HG03097 (cell line): Measurements from ENCODE around the gene SRRM5.
A peak's percentile ranks its signal among the peaks of the same experiment; 100 is the strongest.
"Not testable (repeated sequence)": the region's sequence is repeated elsewhere in the genome, so short reads cannot be mapped to it uniquely, and the experiment has no call there.

ENCODE experiments used
- ATAC-seq: cut with Tn5 transposase; IDR thresholded peaks from one replicate; pipeline ENCODE4 v1.9.1; 2021; ENCODE audit not compliant: unreplicated experiment, low FRiP score

SRRM5 gene

GRCh38 chr19:43612374-43612773, 486 bp downstream of the SRRM5 start:
- no peak for ATAC-seq

- no peak for ATAC-seq
Measured at GRCh38 chr19:43616306-43616705, 4.4 kb downstream of the SRRM5 start.

DNA sequence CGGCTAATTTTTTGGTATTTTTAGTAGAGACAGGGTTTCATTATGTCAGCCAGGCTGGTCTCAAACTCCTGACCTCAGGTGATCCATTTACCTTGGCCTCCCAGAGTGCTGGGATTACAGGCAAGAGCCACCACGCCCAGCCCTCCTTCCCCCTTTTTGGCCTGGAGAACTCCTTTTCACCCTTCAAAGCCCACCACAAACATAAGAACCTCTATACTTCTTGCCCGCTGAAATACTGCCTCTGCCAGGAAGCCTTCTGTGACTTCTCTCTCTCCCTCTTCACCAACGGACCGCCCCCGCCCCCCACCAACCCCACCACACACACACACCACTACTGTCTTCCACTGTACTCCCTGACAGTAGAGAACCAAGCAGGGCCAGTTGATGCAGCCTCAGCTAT, 5.1 kb downstream of the SRRM5 start:
- no peak for ATAC-seq

DNA sequence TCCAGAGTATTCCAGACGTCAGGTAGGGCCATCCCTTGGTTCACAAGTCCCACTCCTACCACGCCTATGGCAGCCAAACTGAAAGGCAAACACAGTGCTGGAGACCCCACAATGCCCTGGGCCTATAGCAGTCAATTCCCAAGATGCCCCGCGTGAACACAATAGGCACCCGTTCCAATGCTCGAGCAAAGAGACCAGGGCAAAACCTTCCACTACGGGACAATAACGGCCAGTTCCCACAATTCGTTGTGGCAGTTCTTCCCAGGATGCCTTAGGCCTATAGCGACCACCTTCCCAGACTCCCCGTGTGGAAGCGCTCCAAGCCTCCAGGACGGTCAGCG, 7.0 kb downstream of the SRRM5 start:
- ATAC-seq, result peak; percentile 26

DNA sequence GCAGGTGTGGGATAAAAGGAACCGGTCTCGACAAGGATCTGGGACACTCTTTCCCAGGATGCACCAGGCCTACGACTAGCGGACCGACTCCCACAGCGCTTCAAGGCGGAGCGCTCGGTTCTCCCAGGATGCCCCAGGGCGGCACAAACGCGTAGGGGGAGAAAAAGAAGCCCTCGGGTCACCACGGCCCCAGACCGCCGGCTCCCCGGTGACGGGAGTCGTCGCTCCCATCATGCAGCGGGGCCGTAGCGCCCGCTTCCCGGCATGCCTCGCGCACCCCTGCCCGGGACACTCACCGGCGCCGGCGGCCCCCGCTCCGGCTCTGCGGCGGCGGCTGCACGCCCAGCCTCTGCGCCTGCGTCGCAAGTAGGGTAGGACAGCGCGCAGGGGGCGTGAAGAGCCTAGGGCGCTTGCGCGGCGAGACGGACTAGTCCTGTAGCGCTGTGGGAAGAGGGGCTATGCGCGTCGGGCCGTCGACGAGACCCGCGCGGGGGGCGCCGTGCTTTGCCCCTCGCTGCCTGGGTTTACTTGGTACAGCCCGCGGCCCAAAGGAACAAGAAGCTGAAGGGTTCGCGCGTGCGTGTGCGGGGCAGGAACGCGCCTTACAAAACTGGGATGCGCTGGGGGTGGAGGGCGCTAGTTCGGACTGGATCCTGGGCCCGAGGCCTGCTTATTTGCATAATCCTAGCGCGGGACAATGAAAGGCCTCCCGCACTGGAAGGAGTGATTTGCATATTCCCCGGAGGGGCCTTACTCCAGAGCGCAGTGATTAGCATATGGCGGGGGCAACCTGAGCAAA, 7.6 kb downstream of the SRRM5 start, which contains the start of gene ZNF428:
Gene ZNF428, minus strand, starts transcription at position 368 of the 799 bp plus-strand sequence. CDS start 5,325 bp downstream, outside the sequence.
- peak; percentile 67 for ATAC-seq

- no peak for ATAC-seq
Measured at GRCh38 chr19:43620061-43621001, 8.4 kb downstream of the SRRM5 start.

GRCh38 chr19:43622070-43622469, 10.2 kb downstream of the SRRM5 start:
- ATAC-seq, result no peak

DNA sequence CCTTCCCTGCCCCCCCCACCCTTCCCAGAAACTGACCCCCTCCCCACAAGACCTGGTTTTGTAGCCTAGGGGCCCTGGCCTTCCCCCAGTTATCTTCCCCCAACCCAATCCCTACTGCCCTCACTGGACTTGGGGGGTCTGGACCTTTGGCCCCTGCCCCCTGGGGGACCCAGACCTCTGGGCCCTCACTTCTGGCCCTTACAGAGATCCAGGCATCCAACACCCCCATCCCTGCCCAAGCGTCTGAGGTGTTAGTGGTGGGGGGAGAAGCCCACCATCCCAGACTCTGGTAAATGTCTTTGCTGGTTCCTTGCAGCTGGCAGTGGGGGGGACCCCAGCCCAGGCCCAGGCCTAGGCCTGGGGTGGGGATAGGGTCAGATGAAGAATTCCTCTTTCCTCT, 11.1 kb downstream of the SRRM5 start:
- ATAC-seq, result no peak

DNA sequence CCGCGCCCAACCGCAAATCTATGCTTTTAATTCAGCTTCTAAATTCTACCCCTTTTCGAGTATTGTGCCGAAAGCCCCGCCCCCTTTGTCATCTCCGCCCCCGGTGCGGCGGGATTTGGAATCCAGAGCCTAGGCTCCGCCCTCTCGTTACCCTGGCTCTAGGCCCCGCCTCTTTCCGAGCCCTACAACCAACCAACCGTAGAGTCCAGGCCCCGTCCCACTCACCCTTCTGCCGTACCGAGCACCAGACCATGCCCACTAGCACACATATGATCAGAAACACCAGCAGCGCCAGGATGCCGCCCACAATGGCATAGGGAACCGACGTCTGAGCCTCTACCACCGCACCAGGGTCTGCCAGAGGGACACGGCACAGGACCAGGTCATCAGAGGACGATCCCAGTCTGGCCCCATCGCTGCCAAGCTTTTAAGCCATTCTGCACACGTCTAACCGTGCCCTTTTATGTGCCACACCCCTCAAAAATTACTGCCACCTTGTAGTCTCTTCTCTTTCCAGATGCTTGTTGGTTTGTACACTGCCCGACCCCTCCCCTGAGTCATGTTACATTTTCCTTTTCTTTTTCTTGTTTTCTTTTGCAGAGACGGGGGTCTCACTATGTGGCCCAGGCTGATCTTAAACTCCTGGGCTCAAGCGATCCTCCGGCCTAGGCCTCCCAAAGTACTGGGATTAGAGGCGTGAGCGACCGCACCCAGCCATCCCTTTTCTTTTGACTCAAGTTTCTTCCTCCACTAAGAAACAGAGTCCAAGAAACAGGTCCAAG, 12.2 kb downstream of the SRRM5 start:
- ATAC-seq, result no peak

DNA sequence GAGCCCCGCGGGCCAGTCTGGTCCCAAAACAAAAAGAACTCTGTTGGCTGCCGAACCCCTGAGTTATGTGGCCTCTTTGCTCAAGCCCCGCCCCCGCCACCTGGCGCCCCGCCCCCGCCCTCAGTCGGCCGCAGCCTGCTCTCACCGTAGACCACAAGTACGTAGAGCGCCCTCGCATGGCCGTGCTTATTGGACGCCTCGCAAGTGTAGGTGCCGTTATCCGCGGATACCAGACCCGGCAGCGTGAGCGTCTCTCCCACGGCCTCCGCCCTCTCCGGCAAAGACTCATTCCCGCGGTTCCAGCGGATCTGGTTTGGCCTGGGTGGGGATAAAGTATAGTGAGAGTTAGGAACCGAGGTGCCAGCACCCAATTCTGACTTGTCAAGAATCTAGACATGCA, 13.0 kb downstream of the SRRM5 start:
- ATAC-seq, result no peak

GRCh38 chr19:43625918-43626579, 14.2 kb downstream of the SRRM5 start:
- ATAC-seq, result no peak

GRCh38 chr19:43626838-43627237, 14.9 kb downstream of the SRRM5 start:
- ATAC-seq, result no peak

- ATAC-seq, result no peak
Measured at GRCh38 chr19:43628646-43629326, 16.9 kb downstream of the SRRM5 start.

DNA sequence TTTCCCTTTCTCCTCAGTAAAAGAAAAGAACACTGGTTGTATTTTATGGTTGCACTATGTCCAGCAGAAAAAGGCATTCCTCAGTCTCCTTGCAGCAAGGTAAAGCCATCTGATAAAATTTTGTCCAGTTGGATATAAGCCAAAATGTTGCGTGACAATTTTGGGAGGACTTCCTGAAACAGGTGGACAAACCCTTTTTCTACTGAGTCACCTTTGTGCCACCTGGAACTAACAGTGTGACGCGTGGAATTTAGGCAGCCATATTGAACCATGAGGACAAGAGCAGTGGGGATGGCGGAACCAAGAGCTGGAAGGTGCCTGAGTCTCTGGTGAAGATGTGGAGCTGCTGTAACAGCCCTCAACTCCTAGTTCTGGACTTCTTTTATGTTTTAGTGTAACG, 19.6 kb downstream of the SRRM5 start:
- no peak for ATAC-seq

DNA sequence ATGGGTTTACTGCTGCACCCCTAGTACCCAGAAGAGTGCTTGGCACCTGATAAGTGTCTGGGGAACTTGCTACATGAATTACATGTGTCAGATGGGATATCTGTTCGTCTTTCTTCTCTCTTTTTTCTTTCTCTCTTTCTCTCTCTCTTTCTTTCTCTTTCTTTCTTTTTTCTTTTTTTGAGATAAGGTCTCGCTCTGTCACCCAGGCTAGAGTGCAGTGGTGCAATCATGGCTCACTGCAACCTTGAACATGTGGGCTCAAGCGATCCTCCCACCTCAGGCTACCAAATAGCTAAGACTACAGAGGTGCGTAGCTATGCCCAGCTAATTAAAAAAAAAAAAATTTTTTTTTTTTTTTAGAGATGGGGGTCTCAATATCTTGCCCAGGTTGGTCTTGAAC, 21.6 kb downstream of the SRRM5 start:
- ATAC-seq, result no peak

GRCh38 chr19:43634068-43634467, 22.2 kb downstream of the SRRM5 start:
- no peak for ATAC-seq

DNA sequence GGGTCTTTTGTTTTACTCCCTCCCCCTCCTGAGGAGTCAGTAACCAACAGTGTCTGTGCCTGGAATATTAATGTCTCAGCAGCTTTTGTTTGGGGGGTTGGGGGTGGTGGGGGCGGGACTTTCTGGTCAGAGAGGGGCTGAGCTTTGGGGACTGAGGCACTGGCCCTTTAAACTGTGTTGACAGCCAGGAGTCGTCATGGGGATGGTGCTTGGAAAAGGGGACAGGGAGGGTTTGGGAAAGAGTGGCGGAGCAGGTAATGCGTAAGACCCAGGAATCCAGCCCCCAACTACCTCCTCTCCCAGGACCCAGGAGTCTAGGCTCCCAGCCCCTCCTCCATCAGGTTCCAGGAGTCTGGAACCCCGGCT, 22.6 kb downstream of the SRRM5 start:
- no peak for ATAC-seq

DNA sequence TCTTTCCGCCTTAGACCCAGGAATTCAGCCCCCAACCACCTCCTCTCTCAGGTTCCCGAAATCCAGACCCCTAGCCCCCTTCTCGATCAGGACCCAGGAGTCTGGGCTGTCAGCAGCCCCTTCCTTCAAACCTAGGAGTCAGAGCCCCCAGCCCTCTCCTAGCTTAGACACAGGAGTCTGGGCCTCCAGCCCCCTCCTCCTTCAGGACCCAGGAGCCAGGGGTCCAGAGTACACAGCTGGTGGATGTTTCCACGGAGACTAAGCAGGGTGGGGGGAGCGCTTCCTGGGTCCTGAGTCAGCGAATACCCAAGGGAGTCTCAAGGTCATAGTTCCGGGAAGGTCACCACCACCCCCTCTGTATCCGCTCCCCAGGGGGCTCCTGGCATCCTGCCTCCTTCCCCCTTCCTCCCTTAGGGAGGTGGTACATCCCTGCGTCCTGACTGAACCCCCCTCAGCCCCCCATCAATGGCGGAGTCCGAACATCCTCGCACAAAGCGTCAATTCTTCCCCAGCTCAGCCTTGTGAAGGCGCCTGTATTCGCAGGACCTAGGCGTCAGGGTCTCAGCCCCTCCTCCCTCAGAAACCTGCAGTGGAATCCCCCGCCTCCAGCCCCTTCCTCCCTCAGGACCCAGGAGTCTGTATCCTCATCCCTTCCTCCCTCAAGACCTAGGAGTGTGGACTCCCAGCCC, 23.1 kb downstream of the SRRM5 start:
- ATAC-seq, result no peak

DNA sequence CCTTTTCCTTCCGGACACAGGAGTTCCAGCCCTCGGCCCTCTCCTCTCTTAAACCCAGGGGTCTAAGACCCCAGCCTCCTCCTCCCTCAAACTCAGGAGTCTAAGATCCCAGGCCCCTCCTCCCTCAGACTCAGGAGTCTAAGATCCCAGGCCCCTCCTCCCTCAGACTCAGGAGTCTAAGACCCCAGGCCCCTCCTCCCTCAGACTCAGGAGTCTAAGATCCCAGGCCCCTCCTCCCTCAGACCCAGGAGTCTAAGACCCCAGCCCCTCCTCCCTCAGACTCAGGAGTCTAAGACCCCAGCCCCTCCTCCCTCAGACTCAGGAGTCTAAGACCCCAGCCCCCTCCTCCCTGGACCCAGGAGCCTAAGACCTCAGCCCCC, 23.7 kb downstream of the SRRM5 start:
- ATAC-seq, result not testable (repeated sequence)
